Measurements from ENCODE around the gene RETREG3. TPM values are rescaled to one million over a fixed set of nuclear protein-coding genes. Genes with fewer than 3 reads are reported as not detected.

The RETREG3 gene
- total RNA-seq, 3 donors from 2014 or later: 27.2 to 37.9 (median 30.0) TPM

Other genes with a start within 250 kb of the RETREG3 start
- gene STAT3, start 220.9 kb downstream of the RETREG3 start, total RNA-seq: 100 to 1,000 TPM; 172 to 175 (median 173) TPM
- 1 to 10 TPM in 1 of 3 donors, under 1 TPM in 2; 0.76 to 1.1 (median 0.92) TPM for gene CAVIN1, start 186.1 kb downstream of the RETREG3 start, total RNA-seq
- 10 to 100 TPM; 12.8 to 18.0 (median 14.4) TPM for gene ATP6V0A1, start 150.5 kb downstream of the RETREG3 start, total RNA-seq
- gene NAGLU, start 73.1 kb downstream of the RETREG3 start, total RNA-seq: 10 to 100 TPM; 11.6 to 12.9 (median 12.0) TPM
- under 1 TPM; 0.10 to 0.53 (median 0.33) TPM for gene HSD17B1, start 56.5 kb downstream of the RETREG3 start, total RNA-seq
- 100 to 1,000 TPM in 2 of 3 donors, 10 to 100 TPM in 1; 98.8 to 110 (median 105) TPM for gene COASY, start 47.2 kb downstream of the RETREG3 start, total RNA-seq
- 10 to 100 TPM; 69.3 to 90.1 (median 77.7) TPM for gene MLX, start 42.3 kb downstream of the RETREG3 start, total RNA-seq
- 10 to 100 TPM; 23.5 to 31.0 (median 26.9) TPM for gene PSMC3IP, start 31.6 kb downstream of the RETREG3 start, total RNA-seq
- gene TUBG1, start 309 bp upstream of the RETREG3 start, total RNA-seq: 100 to 1,000 TPM in 1 of 3 donors, 10 to 100 TPM in 2; 91.7 to 103 (median 93.7) TPM
- 1 to 10 TPM; 5.6 to 7.1 (median 5.9) TPM for gene TUBG2, start 49.9 kb upstream of the RETREG3 start, total RNA-seq
- gene PLEKHH3, start 67.6 kb upstream of the RETREG3 start, total RNA-seq: 1 to 10 TPM in 1 of 3 donors, under 1 TPM in 2; 0.56 to 1.2 (median 0.63) TPM
- under 1 TPM; 0.25 to 0.43 (median 0.32) TPM for gene CCR10, start 72.5 kb upstream of the RETREG3 start, total RNA-seq
- gene CNTNAP1, start 73.2 kb upstream of the RETREG3 start, total RNA-seq: 1 to 10 TPM in 1 of 3 donors, under 1 TPM in 2; 0.73 to 1.3 (median 0.79) TPM
- 10 to 100 TPM; 22.2 to 26.5 (median 22.6) TPM for gene EZH1, start 135.7 kb upstream of the RETREG3 start, total RNA-seq
- not detected for gene RAMP2, start 151.9 kb upstream of the RETREG3 start, total RNA-seq
- gene VPS25, start 164.1 kb upstream of the RETREG3 start, total RNA-seq: 100 to 1,000 TPM in 1 of 3 donors, 10 to 100 TPM in 2; 92.6 to 106 (median 98.7) TPM
- under 1 TPM; 0.16 to 0.46 (median 0.38) TPM for gene WNK4, start 171.2 kb upstream of the RETREG3 start, total RNA-seq
- gene COA3, start 189.3 kb upstream of the RETREG3 start, total RNA-seq: 10 to 100 TPM; 52.2 to 56.2 (median 55.1) TPM
- gene CNTD1, start 189.5 kb upstream of the RETREG3 start, total RNA-seq: not detected
- gene BECN1, start 214.9 kb upstream of the RETREG3 start, total RNA-seq: 100 to 1,000 TPM; 101 to 121 (median 112) TPM
- gene PSME3, start 224.0 kb upstream of the RETREG3 start, total RNA-seq: 100 to 1,000 TPM; 361 to 401 (median 376) TPM
- 1 to 10 TPM; 2.7 to 4.1 (median 3.7) TPM for gene AOC2, start 235.2 kb upstream of the RETREG3 start, total RNA-seq
- 1 to 10 TPM; 2.1 to 2.6 (median 2.2) TPM for gene AOC3, start 241.8 kb upstream of the RETREG3 start, total RNA-seq